GM18909 (cell line): ENCODE measurements around the gene PPIA.
"Not testable (repeated sequence)": the region's sequence is repeated elsewhere in the genome, so short reads cannot be mapped to it uniquely, and the experiment has no call there.

ENCODE experiments used
- ATAC-seq: cut with Tn5 transposase; IDR thresholded peaks from one replicate; pipeline ENCODE4 v1.9.1; 2021; ENCODE audit warnings: mild to moderate bottlenecking; ENCODE audit not compliant: unreplicated experiment, poor library complexity

The PPIA gene

DNA sequence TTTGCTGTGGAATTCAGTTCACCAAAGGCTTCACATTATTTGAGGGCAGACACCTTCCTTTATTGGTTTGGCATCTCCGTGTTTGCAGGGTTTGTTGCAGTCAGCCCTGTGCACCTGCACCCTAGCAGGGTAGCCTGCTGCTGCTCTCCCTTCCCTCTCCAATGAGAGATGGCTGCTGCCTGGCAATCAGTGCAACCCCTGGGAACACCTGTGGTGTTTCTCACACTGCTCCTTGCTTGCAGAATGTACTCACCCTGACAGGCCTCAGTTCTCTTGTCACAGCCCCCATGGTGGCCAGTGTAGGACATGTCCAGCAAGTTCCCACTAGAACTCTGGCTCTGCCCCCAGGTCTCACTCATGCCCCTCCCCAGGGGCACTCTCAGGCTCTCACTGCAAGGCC, 12.1 kb upstream of the PPIA start:
- ATAC-seq, result no peak

DNA sequence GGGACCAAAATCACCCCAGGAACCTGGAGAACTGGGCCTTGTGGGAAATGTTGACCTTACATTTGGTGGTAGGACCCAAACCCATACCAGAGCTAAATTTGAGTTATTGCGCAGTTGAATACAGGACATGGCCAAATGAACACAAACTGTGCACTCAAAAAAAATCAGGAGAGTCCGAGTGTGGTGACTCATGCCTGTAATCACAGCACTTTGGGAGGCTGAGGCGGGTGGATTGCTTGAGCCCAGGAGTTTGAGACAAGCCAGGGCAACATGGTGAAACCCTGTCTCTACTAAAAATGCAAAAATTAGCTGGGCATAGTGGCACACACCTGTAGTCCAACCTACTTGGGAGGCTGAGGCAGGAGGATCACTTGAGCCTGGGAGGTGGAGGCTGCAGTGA, 11.3 kb upstream of the PPIA start:
- ATAC-seq, result not testable (repeated sequence)

DNA sequence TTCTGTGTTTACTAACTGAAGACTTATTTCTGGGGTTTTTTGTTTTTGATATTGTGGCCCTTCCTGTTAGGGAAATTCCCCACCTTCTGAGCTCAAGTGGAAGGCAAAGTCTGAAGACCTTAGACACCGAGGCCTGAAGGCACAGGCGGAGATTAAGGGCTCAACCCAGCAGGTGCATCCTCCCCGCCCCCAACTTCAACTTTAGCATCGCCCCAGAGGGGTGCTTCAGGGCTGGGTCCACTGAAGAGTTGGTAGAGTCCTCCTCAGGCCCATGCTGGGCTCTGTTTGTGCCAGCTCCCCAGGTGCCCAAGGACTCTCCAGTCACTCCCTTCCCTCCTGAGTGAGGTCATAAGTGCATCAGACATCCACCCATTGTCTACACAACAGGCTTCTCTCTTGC, 9.4 kb upstream of the PPIA start:
- ATAC-seq, result no peak

DNA sequence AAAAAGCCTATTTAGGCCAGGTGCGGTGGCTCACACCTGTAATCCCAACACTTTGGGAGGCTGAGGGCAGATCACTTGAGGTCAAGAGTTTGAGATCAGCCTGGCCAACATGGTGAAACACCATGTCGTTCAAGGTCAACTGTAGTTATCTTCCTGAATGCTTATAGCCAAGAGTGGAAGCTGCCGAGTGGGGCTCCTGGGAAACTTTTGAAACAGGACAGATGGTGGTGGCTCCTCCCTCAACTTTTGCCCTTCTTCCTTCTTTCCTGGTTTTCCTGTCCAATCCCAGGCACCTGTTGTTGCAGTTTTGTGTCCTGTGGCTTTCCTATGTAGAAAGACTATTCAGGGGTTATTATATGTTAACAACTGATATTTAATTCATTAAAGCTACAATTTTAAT, 8.7 kb upstream of the PPIA start:
- no peak for ATAC-seq

DNA sequence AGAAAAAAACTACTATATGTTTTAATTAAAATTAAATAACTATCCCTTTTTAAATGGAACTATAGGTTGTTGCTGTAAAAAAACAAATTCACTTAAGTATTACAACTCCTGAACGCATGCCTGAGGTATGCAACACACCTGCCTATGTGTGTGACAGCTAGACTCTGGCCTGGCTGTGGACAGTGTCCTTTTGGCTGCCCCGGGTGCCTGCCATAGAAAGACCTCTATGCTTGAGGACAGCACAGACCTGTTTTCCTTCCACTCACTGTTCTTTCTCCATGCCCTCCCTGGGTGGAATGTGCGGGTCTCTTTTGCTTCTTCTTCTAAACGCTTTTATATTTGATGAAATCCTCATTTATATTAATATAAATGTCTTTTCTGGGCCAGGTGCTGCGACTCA, 6.5 kb upstream of the PPIA start:
- ATAC-seq, result no peak

DNA sequence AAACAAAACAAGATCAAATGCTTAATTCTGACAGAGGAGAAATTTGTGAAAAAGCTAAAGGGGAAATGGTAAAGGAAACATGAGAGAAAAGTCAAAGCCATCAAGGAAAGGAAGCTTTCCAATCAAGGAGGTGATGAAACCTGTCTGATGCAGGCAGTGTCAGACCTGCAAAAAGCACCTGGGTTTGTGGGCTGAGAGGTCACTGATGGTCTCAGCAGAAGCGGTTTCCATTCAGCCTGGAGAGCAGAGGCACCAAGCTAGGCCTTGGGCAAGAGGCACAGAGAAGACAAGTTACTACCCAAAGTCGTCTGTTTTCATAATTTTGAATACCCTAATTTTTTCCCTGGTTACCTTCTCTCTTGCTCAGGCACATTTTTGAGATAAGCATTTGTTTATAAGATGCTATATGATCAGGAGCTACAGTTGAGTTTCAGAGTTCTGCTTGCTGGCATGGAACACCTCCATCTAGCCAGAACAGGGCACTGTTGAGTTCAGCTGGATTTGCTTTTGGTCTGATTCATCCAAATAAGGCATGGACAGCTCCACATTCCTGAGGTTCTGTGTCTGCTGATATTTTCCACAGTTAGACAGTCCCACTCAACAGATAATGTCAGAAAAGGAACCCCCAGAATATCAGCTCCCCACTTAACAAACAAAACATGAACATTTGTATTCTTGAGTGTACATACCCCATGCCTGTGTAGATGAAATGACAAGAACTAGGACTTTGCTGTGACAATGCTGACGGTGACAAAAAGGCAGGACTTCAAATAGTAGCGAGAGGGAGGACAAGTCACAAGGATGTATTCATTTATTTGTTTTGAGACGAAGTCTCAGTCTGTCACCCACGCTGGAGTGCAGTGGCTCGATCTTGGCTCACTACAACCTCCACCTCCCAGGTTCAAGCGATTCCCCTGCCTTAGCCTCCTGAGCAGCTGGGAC, 4.9 kb upstream of the PPIA start:
- no peak for ATAC-seq

DNA sequence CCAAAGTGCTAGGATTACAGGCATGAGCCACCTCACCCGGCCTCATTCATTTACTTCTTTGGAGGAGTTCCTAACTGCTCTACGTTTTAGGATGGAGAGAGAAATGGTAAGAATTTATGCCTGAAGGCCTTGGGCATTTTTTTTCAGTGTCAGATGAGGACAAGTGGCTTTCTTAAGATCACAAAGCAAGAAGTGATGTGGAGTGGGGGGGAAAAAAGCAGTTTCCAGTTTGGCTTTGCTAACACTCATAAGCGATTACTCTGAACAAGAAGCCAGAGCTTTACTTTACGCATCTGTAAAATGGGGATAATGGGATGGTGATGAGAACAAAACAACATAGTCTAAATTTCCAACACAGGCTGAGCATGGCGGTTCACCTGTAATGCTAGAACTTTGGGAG, 2.6 kb upstream of the PPIA start:
- no peak for ATAC-seq

DNA sequence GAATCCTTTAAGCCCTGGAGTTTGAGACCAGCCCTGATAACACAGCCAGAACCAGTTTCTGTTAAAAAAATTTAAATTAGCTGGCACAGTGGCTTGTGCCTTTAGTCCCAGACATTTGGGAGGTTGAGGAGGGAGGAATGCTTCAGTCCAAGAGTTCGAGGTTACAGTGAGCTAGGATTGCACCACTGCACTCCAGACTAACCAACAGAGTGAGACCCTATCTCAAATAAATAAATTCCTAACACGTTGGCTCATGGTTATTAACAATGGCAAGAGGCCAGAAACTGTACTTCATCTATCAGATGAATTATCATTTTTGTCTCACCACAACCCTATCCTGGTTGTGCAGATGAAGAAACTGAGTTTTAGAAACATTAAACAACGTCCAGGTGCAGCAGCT, 2.1 kb upstream of the PPIA start:
- ATAC-seq, result no peak

DNA sequence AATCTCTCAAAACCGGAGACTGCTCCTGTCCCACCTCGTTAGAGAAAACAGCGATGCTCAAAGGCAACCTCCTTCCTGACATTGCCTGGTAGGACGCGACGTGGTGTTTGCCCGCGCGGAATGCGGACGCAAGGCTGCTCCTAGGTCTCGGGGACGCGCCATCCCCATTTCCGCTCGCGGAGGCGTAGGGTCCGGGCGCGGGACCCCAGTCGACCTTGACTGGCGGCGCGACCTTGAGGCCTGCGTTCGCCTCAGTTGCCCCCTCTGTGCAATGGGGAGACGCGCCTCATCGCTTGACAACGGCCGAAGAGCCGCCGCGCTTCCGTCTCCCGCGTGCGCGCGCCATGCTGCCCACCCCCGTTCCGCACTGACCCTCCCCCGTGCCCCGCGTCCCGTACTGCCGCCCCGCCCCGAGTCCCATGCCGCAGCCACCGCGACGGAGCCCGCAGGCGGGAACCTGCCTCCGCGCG, 412 bp upstream of the PPIA start:
- ATAC-seq, result peak; percentile 17

DNA sequence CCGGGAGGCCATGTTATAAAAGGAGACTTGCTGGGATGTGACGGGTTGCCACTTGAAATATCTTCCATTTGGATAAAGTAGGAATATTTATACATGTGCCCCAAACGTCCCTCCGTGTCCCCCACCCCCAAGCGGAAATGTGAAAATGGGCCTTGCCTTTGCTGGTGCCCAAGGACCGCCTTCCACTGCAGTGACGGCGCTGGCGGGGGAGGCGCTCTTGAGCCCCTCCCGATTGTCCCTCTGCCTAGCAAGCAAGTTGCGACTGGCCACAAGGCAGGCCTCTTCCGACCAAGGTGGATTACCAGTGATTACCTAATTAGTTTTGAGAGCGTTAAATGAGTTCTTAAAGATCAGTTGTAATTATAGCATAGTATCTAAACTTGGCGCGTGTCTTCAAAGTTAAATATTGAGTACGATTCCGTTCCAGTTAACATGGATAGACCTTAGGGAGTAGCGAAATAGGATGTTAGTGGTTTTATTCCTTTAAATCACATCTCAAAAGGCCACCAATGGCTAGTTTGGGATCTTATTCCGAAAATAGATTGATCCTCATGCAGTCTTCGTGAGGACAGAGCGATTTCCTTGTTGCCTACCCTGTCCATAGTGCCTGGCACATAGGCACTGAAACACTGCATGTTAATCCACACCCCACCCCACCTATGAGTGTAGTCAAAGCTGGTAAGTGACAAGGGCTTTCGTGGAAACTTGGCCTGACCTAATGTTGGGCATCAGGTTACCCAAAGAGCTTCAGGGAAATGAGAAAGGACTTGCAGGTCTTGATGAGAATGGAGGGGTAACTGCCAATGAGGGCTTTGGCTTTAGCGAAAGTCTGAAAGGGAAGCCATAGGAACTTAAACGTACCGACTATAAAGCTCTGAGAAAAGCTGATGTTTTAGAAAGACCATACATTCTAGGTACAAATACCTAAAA, 1.1 kb downstream of the PPIA start:
- ATAC-seq, result peak; percentile 44

DNA sequence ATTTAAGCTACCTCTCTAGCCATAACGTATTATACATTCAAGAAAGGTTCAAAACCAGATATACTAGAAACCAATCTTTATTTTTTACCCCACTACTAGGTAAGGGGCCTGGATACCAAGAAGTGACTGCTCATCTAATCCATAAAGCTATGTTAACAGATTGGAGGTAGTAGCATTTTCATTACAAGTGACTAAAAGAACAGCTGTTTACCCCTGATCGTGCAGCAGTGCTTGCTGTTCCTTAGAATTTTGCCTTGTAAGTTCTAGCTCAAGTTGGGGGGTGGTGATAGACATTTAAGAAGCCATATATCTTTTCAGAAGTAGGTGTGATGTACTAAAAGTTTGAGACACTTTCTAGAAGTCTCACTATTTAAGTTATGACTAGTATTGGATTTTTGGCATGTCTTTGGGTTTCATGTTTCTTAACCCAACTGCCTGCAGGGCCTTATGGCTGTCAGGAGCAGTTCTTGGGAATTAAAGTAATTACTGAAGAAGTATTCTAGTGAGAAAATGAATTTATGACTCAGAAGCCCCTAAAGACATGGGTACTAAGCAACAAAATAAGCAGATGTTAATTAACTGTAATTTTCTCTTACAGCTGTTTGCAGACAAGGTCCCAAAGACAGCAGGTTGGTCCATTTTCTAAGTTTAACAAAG, 2.3 kb downstream of the PPIA start:
- no peak for ATAC-seq

DNA sequence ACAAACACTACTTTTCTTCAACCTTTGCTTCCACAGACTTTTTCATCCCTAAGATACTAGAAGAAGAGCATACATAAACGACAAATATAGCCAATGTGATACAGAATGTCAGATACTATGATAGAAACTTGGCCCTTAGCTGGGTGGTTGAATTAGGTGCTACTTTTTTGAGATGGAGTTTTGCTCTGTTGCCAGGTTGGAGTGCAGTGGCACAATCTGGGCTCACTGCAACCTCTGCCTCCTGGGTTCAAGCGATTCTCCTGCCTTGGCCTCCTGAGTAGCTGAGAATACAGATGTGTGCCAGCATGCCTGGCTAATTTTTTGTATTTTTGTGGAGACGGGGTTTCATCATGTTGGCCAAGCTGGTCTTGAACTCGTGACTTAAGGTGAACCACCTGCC, 3.5 kb downstream of the PPIA start:
- no peak for ATAC-seq

DNA sequence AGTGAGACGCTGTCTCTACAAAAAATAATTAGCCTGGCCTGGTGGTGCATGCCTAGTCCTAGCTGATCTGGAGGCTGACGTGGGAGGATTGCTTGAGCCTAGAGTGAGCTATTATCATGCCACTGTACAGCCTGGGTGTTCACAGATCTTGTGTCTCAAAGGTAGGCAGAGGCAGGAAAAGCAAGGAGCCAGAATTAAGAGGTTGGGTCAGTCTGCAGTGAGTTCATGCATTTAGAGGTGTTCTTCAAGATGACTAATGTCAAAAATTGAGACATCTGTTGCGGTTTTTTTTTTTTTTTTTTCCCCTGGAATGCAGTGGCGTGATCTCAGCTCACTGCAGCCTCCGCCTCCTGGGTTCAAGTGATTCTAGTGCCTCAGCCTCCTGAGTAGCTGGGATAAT, 5.4 kb downstream of the PPIA start:
- ATAC-seq, result no peak

DNA sequence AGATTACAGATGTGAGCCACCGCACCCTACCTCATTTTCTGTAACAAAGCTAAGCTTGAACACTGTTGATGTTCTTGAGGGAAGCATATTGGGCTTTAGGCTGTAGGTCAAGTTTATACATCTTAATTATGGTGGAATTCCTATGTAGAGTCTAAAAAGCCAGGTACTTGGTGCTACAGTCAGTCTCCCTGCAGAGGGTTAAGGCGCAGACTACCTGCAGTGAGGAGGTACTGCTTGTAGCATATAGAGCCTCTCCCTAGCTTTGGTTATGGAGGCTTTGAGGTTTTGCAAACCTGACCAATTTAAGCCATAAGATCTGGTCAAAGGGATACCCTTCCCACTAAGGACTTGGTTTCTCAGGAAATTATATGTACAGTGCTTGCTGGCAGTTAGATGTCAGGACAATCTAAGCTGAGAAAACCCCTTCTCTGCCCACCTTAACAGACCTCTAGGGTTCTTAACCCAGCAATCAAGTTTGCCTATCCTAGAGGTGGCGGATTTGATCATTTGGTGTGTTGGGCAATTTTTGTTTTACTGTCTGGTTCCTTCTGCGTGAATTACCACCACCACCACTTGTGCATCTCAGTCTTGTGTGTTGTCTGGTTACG, 6.0 kb downstream of the PPIA start:
- ATAC-seq, result no peak

DNA sequence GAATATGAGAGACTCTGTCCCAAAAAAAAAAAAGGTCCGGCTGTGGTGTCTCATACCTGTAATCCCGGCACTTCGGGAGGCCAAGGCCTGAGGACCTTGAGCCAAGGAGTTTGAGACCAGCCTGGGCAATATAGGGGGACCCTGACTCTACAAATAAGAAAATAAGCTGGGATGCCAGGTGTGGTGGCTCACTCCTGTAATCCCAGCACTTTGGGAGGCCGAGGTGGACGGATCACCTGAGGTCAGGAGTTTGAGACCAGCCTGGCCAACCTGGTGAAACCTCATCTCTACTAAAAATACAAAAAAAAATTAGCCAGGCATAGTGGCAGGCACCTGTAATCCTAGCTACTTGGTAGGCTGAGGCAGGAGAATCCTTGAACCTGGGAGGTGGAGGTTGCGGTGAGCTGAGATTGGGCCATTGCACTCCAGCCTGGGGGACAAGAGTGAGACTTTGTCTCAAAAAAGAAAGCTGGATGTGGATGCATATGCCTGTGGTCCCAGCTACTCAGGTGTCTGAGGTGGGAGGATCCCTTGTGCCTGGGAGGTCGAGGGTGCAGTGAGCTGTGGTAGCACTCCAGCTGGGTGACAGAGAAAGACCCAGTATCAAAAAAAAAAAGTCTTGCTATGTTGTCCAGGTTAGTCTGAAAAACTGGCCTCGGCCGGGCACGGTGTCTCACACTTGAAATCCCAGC, 7.5 kb downstream of the PPIA start:
- ATAC-seq, result not testable (repeated sequence)

DNA sequence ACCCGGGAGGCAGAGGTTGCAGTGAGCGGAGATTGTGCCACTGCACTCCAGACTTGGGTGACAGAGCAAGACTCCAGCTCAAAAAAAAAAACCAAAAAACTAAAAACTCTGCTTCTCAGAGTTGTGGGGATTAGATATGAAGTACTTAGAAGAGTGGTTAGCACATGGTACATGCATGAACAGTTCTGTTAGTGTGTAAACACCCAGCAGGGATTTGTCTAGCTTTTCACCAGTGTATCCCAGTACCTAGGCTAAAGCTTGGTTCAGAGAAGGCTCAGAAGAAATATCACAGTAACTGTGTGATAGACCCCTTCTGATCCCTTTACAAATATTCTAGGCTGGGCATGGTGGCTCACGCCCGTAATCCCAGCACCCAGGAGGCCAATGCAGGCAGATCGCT, 9.5 kb downstream of the PPIA start:
- ATAC-seq, result no peak

DNA sequence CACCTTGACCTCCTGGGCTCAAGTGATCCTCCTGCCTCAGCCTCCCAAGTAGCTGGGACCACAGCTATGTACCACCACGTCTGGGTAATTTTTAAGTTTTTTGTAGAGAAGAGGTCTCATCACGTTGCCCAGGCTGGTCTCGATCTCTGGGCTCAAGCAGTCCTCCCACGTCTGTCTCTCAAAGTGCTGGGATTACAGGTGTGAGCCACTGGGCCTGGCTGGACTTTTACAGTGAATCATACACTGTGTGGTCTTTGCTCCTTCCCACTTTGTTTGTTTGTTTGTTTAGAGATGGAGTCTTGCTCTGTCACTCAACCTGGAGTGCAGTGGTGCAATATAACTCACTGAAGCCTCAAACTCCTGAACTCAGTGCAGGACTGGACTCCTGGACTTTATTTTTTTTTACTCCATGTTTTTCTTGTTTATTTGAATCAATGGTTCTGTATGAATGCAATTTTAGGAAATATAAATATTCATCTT, 12.5 kb downstream of the PPIA start:
- ATAC-seq, result no peak

DNA sequence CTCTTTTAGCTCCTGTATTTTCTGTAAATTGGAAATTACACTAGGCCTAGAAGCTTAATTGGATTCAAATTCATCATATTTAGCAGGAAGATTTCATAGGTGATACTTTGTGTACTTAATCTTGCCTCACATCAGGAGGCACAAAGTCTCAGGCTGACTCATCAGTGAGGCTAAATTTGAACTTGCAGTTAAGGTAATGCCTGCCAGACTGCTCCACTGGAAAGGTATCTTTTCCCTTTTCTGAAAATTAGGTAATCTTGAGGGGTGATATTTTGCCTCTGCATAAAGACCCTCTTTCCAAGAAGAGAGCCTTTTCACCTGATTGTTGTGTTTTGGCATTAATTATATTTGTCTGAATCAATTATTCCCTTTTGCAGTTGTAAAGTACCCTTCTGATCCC, 14.6 kb downstream of the PPIA start:
- ATAC-seq, result no peak

DNA sequence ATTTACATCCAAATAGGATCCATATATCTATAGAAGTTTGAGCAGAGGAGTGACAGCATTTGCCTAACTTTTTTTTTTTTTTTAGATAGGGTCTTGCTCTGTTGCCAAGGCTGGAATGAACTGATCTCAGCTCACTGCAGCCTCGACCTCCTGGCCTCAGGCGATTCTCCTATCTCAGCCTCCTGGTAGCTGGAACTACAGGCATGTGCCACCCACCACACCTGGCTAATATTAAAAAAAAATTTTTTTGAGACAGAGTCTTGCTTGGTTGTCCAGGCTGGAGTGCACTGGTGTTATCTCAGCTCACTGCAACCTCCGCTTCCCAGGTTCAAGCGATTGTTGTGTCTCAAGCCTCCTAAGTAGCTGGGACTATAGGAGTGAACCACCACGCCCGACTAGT, 15.1 kb downstream of the PPIA start:
- ATAC-seq, result no peak

DNA sequence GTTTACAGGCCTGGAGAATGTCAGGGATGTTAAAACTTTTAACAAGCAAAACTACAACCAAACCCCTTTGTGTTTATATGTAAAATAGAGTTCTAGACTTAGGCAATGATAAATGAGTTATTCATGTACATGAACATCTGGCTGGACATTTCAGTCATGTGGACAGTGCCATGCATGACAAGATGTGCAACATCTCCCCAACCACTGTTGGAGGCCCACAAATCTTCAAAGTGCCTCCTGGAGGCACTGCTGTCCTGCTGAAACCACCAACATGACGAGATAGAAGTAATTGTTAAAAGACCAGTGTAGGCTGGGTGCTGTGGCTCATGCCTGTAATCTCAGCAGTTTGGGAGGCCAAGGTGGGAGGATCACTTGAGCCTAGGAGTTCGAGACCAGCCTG, 18.4 kb downstream of the PPIA start:
- ATAC-seq, result no peak
